H1 (cell line): Measurements from ENCODE around the gene ALDH1L2. TPM values are rescaled to one million over a fixed set of nuclear protein-coding genes. Genes with fewer than 3 reads are reported as not detected.

ENCODE experiments used
- GABPA ChIP-seq: IDR thresholded peaks from 2 replicates; pipeline ENCODE4 v1.6.1; 2011; ENCODE audit warnings: mild to moderate bottlenecking, low read length, moderate library complexity, borderline replicate concordance; ENCODE audit not compliant: insufficient read depth
- NRF1 ChIP-seq: IDR thresholded peaks from 2 replicates; pipeline ENCODE4 v1.6.1; 2011; ENCODE audit warnings: mild to moderate bottlenecking, low read depth, low read length, improper control_type of control experiment
- TBP ChIP-seq: IDR thresholded peaks from 2 replicates; pipeline ENCODE4 v1.6.1; 2011; ENCODE audit warnings: low read depth, low read length, improper control_type of control experiment
- polyA plus RNA-seq, 7 experiments: library from polyadenylated mRNA; depleted of rRNA in 3 of 7; stranded (reverse) in 5 of 7; unstranded in 2 of 7; fragments of >200 nt in 5 of 7; fragments of 200-250 nt in 2 of 7; gene quantifications; 1 replicate in 5 of 7; 2 replicates in 1 of 7; 4 replicates in 1 of 7; pipeline versions ENCODE4 v1.2.1 to v1.2.3, GENCODE V29; 2011 to 2013; ENCODE audit warnings: missing spikeins in 2 of 7, mixed read lengths in 2 of 7
- total RNA-seq: library from RNA; stranded (reverse); fragmentation: NEBNext Ultra II Directional; extraction: Animal tissue kit (Norgen Biotek cat#: 25700); gene quantifications from 2 replicates; pipeline ENCODE4 v1.2.1, GENCODE V29; 2021

The ALDH1L2 gene
- total and polyA plus RNA-seq, 2 of the 8 experiments (the other 6 are each of a cell fraction or from before 2014, with no cell fraction given) = 3.7 to 7.2 TPM

- peak; percentile 82 for TF ChIP-seq TBP
- no peak for TF ChIP-seq GABPA
- TF ChIP-seq NRF1 = peak; percentile 49
Measured at GRCh38 chr12:104986022-104986941, 98.0 kb downstream of the ALDH1L2 start, which contains the start of gene NOPCHAP1 (continued).
